GM12878 (cell line): ENCODE results near the gene PRADC1. TPM values are rescaled to one million over a fixed set of nuclear protein-coding genes. Genes with fewer than 3 reads are reported as not detected.

ENCODE experiments used
- ATAC-seq: fragments of 200-7000 bp; cut with Tn5 transposase; 3 replicates; pipeline ENCODE4 v1.9.1; 2020; ENCODE audit warnings: mild to moderate bottlenecking, moderate library complexity
- BruUV-seq: library from RNA; stranded (reverse); fragments of 400-500 nt; replicated peaks from 2 replicates; lab custom pipeline; 2021; lab: Mats Ljungman, UMichigan
- CTCF ChIA-PET: fragments of 300-600 bp; sonication (Branson Sonifier 250); formaldehyde crosslinking; extraction: SDS; loops from one replicate; lab custom pipeline; 2021; ENCODE audit warnings: inconsistent platforms; lab: Yijun Ruan, JAX
- POLR2A ChIA-PET: fragments of 350-600 bp; formaldehyde crosslinking; extraction: SDS; loops from one replicate; lab custom pipeline; 2021; ENCODE audit warnings: inconsistent platforms; lab: Charles Lee
- RAD21 ChIA-PET: fragments of 300-600 bp; sonication (Branson Sonifier 250); formaldehyde crosslinking; loops from one replicate; lab custom pipeline; 2023; ENCODE audit warnings: antibody characterized with exemption; ENCODE audit not compliant: unreplicated experiment; lab: Charles Lee
- SMC1A ChIA-PET: fragments of 300-600 bp; sonication (Branson Sonifier 250); formaldehyde crosslinking; loops from one replicate; lab custom pipeline; 2023; ENCODE audit not compliant: unreplicated experiment, uncharacterized antibody; lab: Charles Lee
- DNase-seq: peaks from one replicate; pipeline ENCODE4 v3.0.0-alpha.2; 2011; ENCODE audit warnings: low read depth, low spot score
- FAIRE-seq: peaks from 3 replicates; lab custom pipeline; 2011; peaks lifted over from hg19 to GRCh38; lab: Jason Lieb, UNC
- H2AFZ ChIP-seq: 2 replicates; pipeline ENCODE4 v1.6.0; 2011; ENCODE audit warnings: low read depth, low read length, control low read depth; ENCODE audit not compliant: control insufficient read depth
- H3K27ac ChIP-seq: 2 replicates; pipeline ENCODE4 v1.5.1; 2011; ENCODE audit warnings: control low read depth; ENCODE audit not compliant: control insufficient read depth, insufficient read depth
- H3K27me3 ChIP-seq, 2 experiments: replicated peaks in 1 of 2; 2 replicates each; pipeline versions ENCODE4 v1.6.0 to v1.6.1; 2011; ENCODE audit warnings: low read length in 1 of 2; ENCODE audit not compliant: control insufficient read depth in 2 of 2, insufficient read depth in 2 of 2
- H3K36me3 ChIP-seq, 2 experiments: 2 replicates each; pipeline ENCODE4 v1.5.1; 2011; ENCODE audit warnings: low read length in 1 of 2; ENCODE audit not compliant: control insufficient read depth in 2 of 2, insufficient read depth in 2 of 2
- H3K4me1 ChIP-seq: 2 replicates; pipeline ENCODE4 v1.6.1; 2011; ENCODE audit warnings: mild to moderate bottlenecking, low read length, moderate library complexity, mixed read lengths; ENCODE audit not compliant: control insufficient read depth, insufficient read depth
- H3K4me2 ChIP-seq: 2 replicates; pipeline ENCODE4 v1.6.0; 2011; ENCODE audit warnings: control low read depth; ENCODE audit not compliant: control insufficient read depth, insufficient read depth
- H3K4me3 ChIP-seq: fragments of 200-600 bp; sonication (generic); 2 replicates; pipeline ENCODE4 v1.5.1; 2016
- H3K79me2 ChIP-seq: 2 replicates; pipeline ENCODE4 v1.6.0; 2011; ENCODE audit warnings: low read length; ENCODE audit not compliant: control insufficient read depth, insufficient read depth
- H3K9ac ChIP-seq: 2 replicates; pipeline ENCODE4 v1.8.0; 2011; ENCODE audit warnings: low read length, control low read depth, mixed read lengths; ENCODE audit not compliant: control insufficient read depth, insufficient read depth
- H3K9me3 ChIP-seq: replicated peaks from 3 replicates; pipeline ENCODE4 v1.5.1; 2011; ENCODE audit warnings: mild to moderate bottlenecking, low read length; ENCODE audit not compliant: control insufficient read depth, insufficient read depth
- H4K20me1 ChIP-seq: 2 replicates; pipeline ENCODE4 v1.6.0; 2011; ENCODE audit not compliant: control insufficient read depth, insufficient read depth
- BCL11A ChIP-seq: IDR thresholded peaks from 2 replicates; pipeline ENCODE4 v1.6.1; 2011; ENCODE audit warnings: low read depth, low read length
- CBFB ChIP-seq: IDR thresholded peaks from 2 replicates; pipeline ENCODE4 v1.6.1; 2016; ENCODE audit warnings: antibody characterized with exemption, low read depth
- DPF2 ChIP-seq: fragments of 450-650 bp; IDR thresholded peaks from 2 replicates; pipeline ENCODE4 v1.6.1; 2017; ENCODE audit warnings: mild to moderate bottlenecking
- FOS ChIP-seq: IDR thresholded peaks from 3 replicates; pipeline ENCODE4 v1.6.1; 2011; ENCODE audit warnings: borderline replicate concordance; ENCODE audit not compliant: insufficient read length; ENCODE audit errors: extremely low read depth
- IKZF1 ChIP-seq: fragments of 450-650 bp; conservative IDR thresholded peaks from 2 replicates; pipeline ENCODE4 v1.6.1; 2017; ENCODE audit warnings: antibody characterized with exemption, mild to moderate bottlenecking
- NFYB ChIP-seq: IDR thresholded peaks from 2 replicates; pipeline ENCODE4 v1.6.1; 2011; ENCODE audit warnings: low read depth, mild to moderate bottlenecking, low read length, improper control_type of control experiment, moderate library complexity; ENCODE audit not compliant: insufficient read depth
- POLR2AphosphoS5 ChIP-seq: IDR thresholded peaks from 2 replicates; pipeline ENCODE4 v1.6.1; 2011; ENCODE audit warnings: mild to moderate bottlenecking, low read length, inconsistent platforms
- SUPT20H ChIP-seq: IDR thresholded peaks from 2 replicates; pipeline ENCODE4 v1.6.1; 2011; ENCODE audit warnings: low read depth, mild to moderate bottlenecking, low read length, moderate library complexity, borderline replicate concordance; ENCODE audit not compliant: control insufficient read depth
- WGBS: methylation state at CpG from one replicate; pipeline ENCODE4 v1.1.6; 2016; ENCODE audit warnings: low lambda C conversion rate; ENCODE audit not compliant: insufficient replicate concordance, insufficient coverage; ENCODE audit errors: missing lambda C conversion rate; 5-methylcytosine and 5-hydroxymethylcytosine counted together
- in situ Hi-C: fragments of 300-500 bp; cut with MboI; formaldehyde crosslinking; loops from 9 replicates; pipeline ENCODE4 v1.14.3; 2018; ENCODE audit warnings: mixed read lengths
- intact Hi-C: fragments of 100-400 bp; cut with micrococcal nuclease; formaldehyde crosslinking; loops from one replicate; pipeline ENCODE4 v1.14.2; 2022; ENCODE audit not compliant: unreplicated experiment
- polyA plus RNA-seq, 11 experiments: library from polyadenylated mRNA; depleted of rRNA in 4 of 11; unstranded in 6 of 11; stranded (reverse) in 5 of 11; fragments of >200 nt; fragmentation: Nextera tagmentation in 4 of 11; fragmentation: Illumina TruSeq in 1 of 11; extraction: Ambion mirVana in 4 of 11; extraction: Trizol in 1 of 11; gene quantifications; 1 replicate in 1 of 11; 2 replicates in 10 of 11; pipeline versions ENCODE4 v1.2.1 to v1.2.3, GENCODE V29; 2011 to 2016; ENCODE audit warnings: inconsistent platforms in 2 of 11, missing spikeins in 2 of 11, low read depth in 1 of 11
- total RNA-seq, 4 experiments: library from RNA; depleted of rRNA in 3 of 4; stranded (reverse); fragments of >200 nt in 3 of 4; fragmentation: Illumina TruSeq in 1 of 4; extraction: Trizol in 1 of 4; gene quantifications; 2 replicates each; pipeline versions ENCODE4 v1.2.1 to v1.2.3, GENCODE V29; 2013 to 2021

Gene PRADC1
- total and polyA plus RNA-seq, 10 of the 15 experiments (the other 5 are each of a cell fraction or from before 2014, with no cell fraction given) = 3.7 to 39.0 (median 13.8) TPM

DNA sequence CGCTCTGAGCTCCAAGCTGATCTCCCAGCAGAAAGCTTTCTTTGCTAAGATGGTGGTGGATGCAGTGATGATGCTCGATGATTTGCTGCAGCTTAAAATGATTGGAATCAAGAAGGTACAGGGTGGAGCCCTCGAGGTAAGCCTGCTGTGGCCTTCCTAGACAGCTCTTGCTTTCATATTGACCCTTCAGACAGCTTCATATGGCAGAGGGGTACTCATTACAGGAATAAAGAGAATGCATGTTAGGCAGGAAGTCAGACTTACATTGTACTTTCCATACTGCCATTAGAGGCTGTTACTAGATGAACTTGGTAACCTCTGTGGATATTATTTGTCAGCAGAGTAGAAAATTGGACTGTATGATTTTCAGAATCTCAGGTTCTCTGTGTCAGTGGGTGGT, 11.5 kb upstream of the PRADC1 start:
- 40% methylated on average over 3 of the region's 3 CpGs for WGBS
- ATAC-seq = no peak
- POLR2A ChIA-PET = interaction anchor here (0.8 to 1.4 kb wide), 2 partner anchors 9 to 34 kb away, joined by 3 to 4 read pairs; no protein-coding TSS in a partner anchor

DNA sequence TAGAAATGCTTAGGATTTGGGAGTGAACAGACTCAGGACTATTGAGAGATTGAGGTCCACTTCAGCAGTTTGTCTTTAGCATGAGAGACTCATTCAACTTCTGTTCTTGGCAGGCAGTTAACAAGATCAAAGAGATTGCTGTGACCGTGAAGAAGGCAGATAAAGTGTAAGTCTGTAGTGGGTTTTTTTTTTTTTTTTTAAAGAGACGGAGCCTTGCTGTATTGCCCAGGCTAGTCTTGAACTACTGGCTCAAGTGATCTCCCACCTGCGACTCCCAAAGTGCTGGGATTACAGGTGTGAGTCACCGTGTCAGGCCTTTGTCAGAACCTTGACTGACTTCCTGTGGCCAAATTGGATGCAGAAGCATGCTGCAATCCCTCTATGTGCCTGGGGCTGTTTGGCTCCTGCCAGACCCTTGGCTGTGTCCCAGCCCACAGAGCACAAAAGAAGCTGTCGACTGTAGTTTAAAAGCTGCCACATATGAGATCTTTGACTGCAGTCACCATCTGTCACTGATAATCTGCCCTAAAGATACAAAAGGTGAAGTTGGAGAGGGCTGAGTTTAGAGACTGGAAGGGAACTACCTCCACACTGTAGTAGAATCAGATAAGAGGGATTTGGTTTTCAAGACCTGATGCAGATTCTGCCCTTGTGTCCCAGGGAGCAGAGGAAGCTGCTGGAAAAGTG, 11.0 kb upstream of the PRADC1 start:
- in situ Hi-C loops (no loop called here), intact Hi-C loops (no loop called here)
- Histone ChIP-seq H3K36me3 (peaks cover 21 to 52% of the 10 kb centered on the region in 2 experiments), H4K20me1 (no peaks in the 10 kb centered on the region; the same call in 1 of the 2 replicates), H2AFZ (no peak overlapping the region), H3K27me3 (no peaks in the 10 kb centered on the region), H3K9ac (no peak overlapping the region), H3K4me1 (no peaks in the 10 kb centered on the region), H3K9me3 (no peaks in the 10 kb centered on the region), H3K27ac (no peak overlapping the region), H3K4me3 (no peak overlapping the region), H3K79me2 (peaks cover 22% of the 10 kb centered on the region), H3K4me2 (no peak overlapping the region)
- FAIRE-seq (no peak), DNase-seq (no peak), ATAC-seq (no peak)
- ChIA-PET SMC1A (interaction anchor here (0.8 to 2.3 kb wide), 4 partner anchors 9 to 46 kb away, joined by 3 to 8 read pairs (median 4); partner anchors contain the start of genes CCT7 and PRADC1), POLR2A (interaction anchor here (1.4 kb wide), 1 partner anchor 9 kb away, joined by 4 read pairs; no protein-coding TSS in a partner anchor), RAD21 (interaction anchor here (1.2 kb wide), 1 partner anchor 11 kb away, joined by 4 read pairs; the partner anchor contains the start of genes CCT7 and PRADC1), CTCF (no interaction called here)
- BruUV-seq = no TSS peak
- 69% methylated on average over 5 of the region's 5 CpGs for WGBS
- TF ChIP-seq NFYB (no peak), SUPT20H (no peak), BCL11A (no peak), IKZF1 (no peak), CBFB (no peak), POLR2AphosphoS5 (no peak)

More for the DNA sequence above, 11.5 kb upstream of the PRADC1 start:
- Histone ChIP-seq H2AFZ (no peak overlapping the region), H3K4me3 (no peak overlapping the region), H3K36me3 (peaks cover 25 to 54% of the 10 kb centered on the region in 2 experiments), H3K9ac (no peak overlapping the region), H3K4me1 (no peaks in the 10 kb centered on the region), H3K79me2 (peaks cover 17% of the 10 kb centered on the region), H3K27ac (no peak overlapping the region), H3K27me3 (no peaks in the 10 kb centered on the region), H4K20me1 (no peaks in the 10 kb centered on the region; the same call in 1 of the 2 replicates), H3K4me2 (no peak overlapping the region), H3K9me3 (no peaks in the 10 kb centered on the region)
- FAIRE-seq (no peak), DNase-seq (no peak)
- BruUV-seq = no TSS peak
- ChIA-PET RAD21 (interaction anchor here (1.2 kb wide), 1 partner anchor 11 kb away, joined by 4 read pairs; the partner anchor contains the start of genes CCT7 and PRADC1), SMC1A (interaction anchor here (0.8 to 2.3 kb wide), 6 partner anchors 8 to 45 kb away, joined by 3 to 8 read pairs (median 4); partner anchors contain the start of genes CCT7 and PRADC1), CTCF (interaction anchor here (0.7 to 1.4 kb wide), 3 partner anchors 9 to 45 kb away, joined by 3 to 8 read pairs (median 3); no protein-coding TSS in a partner anchor)
- intact Hi-C loops (no loop called here), in situ Hi-C loops (no loop called here)
- TF ChIP-seq BCL11A (no peak), FOS (no peak), DPF2 (no peak)
